Stimulated activated CD8-positive, alpha-beta memory T cell treated with anti-CD3 and anti-CD28 coated beads, Interleukin-2, amount 100 ng/mL, for 1 hour (primary cell): ENCODE data around the gene HLA-DQB1.

ENCODE experiments used
- DNase-seq, 2 donors: peaks; one replicate each; pipeline ENCODE4 v3.0.0-alpha.2; 2020; ENCODE audit warnings: low read depth in 2 of 2

The HLA-DQB1 gene

DNA sequence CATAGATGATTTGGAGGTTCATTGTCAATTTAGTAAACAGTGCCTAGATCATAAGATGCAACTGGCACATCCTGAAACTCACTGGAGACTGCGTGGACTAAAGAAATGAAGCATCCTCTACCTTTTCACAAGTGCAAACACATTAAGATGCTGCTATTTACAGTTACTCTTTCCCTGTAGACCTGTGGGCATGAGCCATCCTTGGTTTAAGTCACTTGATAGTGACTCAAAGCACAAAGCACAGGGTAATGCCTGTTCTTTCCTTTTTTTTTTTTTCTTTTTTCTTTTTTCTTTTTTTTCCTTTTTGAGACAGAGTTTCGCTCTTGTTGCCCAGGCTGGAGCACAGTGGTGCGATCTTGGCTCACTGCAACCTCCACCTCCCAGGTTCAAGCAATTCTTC, 39.2 kb downstream of the HLA-DQB1 start:
- no peak for DNase-seq

DNA sequence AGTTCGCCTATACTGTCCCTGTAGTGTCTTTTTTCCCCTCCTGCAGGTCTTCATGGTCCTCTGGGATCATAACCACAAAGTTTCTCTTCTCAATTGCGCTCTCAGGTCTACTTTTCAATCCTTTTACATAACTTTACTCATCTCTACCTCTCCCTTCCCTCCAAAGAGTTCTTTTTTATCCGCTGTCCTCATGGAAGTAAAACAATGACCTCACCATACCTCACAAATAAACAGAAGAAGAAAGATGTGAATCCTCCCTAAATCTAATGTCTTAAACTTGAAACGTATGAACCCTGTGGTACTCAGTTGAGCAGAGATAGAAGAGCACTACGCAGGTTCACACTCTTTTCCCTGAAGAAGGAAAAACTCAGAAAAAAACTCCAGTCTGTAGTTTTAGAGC, 41.3 kb downstream of the HLA-DQB1 start:
- no peak for DNase-seq

DNA sequence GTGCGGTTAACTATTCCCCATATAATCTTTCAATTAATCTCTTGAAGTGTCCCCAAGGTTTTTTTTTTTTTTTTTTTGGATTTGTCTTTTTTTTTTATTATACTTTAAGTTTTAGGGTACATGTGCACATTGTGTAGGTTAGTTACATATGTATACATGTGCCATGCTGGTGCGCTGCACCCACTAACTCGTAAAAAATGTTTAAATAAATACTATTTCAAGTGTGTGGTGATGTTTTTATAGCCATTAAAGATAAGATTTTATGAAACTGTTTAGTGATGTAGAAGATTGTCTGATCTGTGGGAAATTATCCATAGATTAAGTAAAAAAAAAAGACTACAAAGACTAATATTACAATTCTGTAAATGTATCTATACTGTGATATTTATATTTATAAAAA, 41.9 kb downstream of the HLA-DQB1 start:
- DNase-seq, result no peak

GRCh38 chr6:32623693-32624092, 42.8 kb downstream of the HLA-DQB1 start:
- no peak for DNase-seq

DNA sequence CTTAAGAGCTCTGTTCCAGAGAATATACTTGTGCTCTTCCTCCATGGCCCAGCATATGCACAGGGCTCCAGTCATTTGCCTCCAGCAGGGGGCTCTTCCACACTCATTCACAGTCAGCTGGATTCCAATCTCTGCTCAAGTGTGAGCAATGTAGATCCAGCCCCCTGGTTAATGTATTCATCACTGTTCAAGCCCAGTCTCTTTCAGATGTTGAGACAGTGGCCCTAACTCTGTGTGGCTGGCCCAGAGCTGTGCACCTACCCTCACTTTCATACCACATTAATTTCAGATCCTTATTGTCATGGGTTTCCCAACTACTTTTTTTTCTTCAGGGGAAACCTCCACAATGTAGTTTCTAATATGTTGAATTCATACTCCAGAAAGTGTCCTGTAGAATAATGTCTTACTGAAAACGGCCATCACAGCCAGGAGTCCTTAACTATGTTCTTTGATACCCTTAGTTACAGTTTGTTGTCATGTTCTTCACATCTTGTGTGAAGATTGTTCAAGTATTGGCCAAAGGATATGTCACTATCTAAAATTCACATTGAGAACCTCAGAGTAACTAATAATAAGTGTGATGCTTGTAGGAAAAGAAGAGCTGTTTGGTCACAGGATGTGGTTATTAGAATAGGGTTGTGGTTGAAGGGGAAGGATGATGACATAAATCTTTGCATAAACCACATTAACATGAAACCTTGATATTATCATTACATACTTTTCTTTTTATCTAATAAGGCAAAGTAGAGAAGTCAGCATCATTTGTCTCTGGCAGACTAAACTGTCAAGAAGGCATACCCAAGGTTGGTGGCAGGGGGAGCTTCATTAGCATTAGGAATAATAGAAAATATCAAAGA, 43.7 kb downstream of the HLA-DQB1 start:
- no peak for DNase-seq

DNA sequence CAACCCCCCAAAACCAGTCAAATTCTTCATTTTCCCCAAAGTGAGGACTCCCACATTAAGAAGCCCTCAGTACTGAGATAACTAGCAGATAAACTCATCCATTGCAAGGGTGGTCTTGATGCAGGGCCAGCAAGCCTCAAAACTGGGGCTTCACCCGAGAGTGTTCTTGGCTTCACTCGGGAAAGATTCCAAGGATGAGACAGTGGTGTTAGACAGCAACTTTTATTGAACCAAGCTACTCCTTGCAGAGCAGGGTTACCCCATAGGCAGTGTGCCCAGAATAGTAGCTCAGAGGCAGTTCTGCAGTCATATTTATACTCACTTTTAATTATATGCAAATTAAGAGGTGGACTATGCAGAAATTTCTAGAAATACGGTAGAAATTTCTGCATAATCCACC, 45.1 kb downstream of the HLA-DQB1 start:
- DNase-seq, result no peak

GRCh38 chr6:32617751-32618150, 48.7 kb downstream of the HLA-DQB1 start:
- DNase-seq, result no peak

DNA sequence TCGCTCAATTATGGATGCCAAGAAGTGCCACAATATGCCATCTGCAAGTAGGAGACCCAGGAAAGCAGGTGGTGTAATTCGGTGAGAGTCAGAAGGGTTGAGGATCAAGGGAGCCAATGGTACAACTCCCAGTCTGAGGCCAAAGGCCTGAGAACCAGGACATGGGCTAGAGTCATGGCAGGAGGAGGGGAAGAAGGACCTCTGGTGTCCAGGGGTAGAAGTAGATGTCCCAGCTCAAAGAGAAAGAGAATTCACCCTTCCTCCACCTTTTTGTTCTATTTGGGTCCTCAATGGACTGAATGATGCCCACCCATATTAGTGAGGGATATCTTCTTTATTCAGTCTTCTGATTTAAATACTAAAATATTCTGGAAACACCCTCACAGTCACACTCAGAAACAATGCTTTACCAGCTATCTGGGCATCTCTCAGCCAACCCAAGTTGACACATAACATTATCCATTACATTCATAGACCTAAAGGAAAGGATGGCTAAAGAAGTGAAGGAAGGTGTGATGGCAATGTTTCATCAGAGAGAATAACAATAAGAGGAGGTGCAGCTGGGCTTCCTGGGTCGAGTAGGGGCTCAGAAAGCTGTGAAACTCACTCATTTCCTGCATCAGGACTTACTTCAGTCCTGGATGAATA, 50.4 kb downstream of the HLA-DQB1 start:
- no peak for DNase-seq

- no peak for DNase-seq
Measured at GRCh38 chr6:32614366-32615081, 51.9 kb downstream of the HLA-DQB1 start.

DNA sequence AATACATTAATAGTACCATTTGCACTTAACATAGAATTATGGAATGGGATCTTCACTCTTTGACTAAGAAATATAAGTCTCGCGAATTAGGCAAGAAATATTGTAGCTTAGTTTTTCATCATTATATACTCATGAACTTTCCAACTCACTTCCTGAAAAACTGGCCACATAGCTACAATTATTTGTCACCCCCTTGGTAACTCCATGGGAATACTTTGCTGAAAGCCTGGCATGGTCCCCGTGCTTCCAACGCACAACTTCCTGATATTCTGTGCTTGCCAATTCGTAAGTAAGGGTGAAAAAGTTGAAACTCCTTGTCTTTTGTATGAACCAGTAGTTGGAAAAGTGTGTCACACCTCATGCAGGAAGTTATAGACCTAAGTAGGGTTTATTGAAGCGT, 53.0 kb downstream of the HLA-DQB1 start:
- no peak for DNase-seq

DNA sequence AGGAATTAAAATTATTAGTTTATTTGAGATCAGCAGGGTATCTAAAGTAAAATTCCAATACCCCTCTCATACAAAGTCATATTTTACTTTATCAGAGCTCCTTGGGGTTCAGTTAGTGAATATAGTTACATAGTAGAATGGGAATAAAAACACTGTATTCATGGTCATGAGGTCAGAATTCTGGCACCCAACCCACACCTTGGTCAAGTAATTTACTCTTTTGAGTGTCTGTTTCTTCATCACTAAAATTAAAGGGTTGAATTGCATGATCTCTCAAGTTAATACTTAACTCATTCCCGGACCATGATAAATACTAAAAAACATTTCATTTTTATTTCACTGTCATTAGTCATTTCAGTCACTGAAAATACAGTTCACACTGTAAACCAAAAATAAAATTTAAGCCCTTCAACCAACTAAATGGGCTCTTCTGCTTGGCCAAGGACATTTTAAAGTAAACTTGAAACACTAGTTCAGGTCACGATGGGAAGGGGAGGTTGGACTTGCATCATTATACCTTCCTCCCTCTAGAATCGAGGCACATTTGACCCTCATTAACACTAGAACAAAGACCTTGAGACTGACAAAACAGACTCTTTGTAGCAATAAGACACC, 55.7 kb downstream of the HLA-DQB1 start:
- no peak for DNase-seq

DNA sequence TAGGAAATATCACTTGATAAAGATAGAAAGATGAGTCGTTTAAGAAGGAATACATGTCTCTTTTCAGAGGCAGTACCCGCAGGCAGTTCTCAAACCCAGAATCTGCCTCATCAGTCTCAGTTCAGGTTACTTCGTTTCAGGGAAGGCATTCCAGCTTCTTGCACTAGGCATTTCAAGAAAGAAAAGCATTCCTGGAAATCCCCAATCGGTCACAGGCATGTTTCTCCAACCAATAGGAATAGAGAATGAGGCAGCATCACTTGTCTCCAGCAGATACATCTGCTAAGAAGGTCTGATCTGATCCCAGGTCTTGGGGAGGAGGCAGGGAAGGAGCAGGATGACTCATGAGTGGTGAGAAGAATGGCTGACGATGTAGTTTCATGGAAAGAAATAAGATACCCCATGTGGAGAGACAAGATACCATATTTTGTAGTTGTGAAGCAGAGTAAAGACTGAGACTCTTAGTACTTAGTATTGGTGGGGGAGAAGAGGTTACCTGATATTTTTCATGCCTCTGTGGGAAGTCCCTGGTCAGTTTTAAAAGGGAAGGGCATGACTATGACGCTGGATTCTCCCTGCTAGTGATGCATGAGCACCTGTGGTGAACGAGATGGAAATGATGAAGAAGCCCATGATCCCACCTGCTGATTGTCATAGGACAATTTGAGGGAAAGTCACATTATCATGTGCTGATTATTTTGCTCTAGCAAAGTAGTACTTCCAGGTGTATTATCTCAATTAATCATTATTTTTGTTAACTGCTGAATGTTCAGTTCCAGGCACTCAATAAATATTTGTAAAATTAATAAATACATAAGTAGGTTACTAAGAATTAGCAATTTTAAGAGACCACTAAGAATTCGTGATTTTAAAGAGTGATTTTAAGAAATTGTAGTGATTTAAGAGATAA, 56.5 kb downstream of the HLA-DQB1 start:
- DNase-seq, result no peak
